ENCODE data around the gene HECW1.
"Not testable (repeated sequence)": the region's sequence is repeated elsewhere in the genome, so short reads cannot be mapped to it uniquely, and the experiment has no call there.

HECW1 gene

DNA sequence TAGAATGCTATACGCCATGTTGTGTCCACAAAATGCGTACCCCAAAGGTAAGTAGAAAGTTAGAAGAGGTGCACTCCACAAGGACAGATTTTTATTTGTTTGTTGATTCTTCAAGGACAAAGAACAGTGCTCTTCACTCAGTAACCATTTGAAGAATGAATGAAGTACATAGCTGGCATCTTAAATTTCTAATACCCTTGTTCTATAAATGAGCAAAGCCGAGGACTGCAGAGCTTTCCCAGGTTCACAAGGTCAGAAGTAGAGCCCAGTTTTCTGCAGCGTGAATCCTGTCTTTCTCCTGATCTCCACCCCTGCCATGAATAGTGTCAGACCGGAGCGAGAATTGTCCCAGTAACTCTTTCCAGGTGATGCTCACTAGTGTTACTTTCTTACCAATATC lies 9.5 kb downstream of the HECW1 start:
- no peak for ATAC-seq
- no peak overlapping the region for H3K4me3 Mint-ChIP-seq
- no peak overlapping the region for H3K27ac Mint-ChIP-seq
- peaks cover 7% of the 10 kb centered on the region for H3K27me3 Mint-ChIP-seq
- H3K36me3 Mint-ChIP-seq: no peaks in the 10 kb centered on the region
- no peaks in the 10 kb centered on the region for H3K9me3 Mint-ChIP-seq
- no peaks in the 10 kb centered on the region for H3K4me1 Mint-ChIP-seq

DNA sequence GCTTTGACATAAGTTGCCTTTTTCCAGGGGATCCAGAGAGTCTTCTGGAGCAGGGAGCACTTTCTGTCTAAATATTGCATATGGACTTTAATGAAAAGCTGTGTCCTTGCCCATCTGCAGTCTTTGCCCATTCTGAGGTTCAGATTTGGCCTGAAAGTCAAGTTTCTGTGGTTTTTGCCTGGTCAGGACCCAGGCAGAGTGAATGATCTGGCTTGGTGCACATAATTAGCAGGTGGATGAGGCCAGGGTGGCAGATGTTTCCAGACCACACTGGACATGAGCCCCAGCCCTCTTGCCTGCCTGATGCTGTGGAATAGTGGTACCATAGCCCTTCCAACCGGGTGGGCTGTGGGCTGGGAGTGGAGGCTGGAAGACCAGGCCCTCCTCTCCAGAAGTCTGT lies 11.0 kb downstream of the HECW1 start:
- H3K27ac Mint-ChIP-seq: no peak overlapping the region
- no peaks in the 10 kb centered on the region for H3K27me3 Mint-ChIP-seq
- no peaks in the 10 kb centered on the region for H3K9me3 Mint-ChIP-seq
- no peaks in the 10 kb centered on the region for H3K36me3 Mint-ChIP-seq
- H3K4me1 Mint-ChIP-seq: no peaks in the 10 kb centered on the region
- no peak for ATAC-seq
- no peak overlapping the region for H3K4me3 Mint-ChIP-seq

DNA sequence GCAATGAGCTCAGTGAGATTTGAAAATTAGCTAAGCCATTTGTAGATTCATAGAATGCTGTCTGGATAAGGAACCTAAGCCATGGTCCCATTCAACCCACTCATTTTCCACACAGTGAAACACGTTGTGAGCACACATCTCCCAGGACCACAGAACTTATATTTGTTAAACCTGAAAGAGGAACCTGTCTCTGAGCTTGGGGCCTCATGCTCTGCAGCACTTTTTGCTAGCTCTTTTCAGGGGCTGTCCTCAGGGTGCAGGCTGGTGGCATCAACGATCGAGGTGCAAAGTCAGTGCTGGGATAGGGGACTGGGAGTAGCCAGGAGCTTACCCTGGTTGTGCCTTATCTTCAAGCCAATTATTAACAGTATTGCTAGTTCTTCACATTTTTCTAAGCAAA lies 11.9 kb downstream of the HECW1 start:
- peak; percentile 11 for ATAC-seq
- H3K27me3 Mint-ChIP-seq: no peaks in the 10 kb centered on the region
- H3K9me3 Mint-ChIP-seq: no peaks in the 10 kb centered on the region
- H3K36me3 Mint-ChIP-seq: no peaks in the 10 kb centered on the region
- H3K4me1 Mint-ChIP-seq: no peaks in the 10 kb centered on the region
- H3K27ac Mint-ChIP-seq: no peak overlapping the region
- H3K4me3 Mint-ChIP-seq: no peak overlapping the region

DNA sequence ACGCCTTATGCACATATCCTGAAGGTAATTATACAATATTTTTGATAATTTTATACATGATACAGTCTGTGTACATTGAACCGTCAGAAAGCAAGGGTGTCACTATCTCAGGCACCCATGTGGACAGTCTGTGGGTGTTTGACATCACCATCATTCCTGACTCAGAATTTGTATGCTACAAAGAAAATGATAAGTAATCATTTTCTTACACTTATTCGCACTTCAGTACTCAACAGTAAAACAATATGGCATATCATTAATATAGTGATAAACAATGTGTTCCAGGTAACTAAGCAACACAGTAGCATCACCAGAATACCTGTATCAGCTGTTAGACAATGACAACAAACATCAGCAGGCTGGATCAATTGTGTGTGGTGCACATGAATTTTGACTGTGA lies 17.9 kb downstream of the HECW1 start:
- no peaks in the 10 kb centered on the region for H3K9me3 Mint-ChIP-seq
- H3K27ac Mint-ChIP-seq: no peak overlapping the region
- no peaks in the 10 kb centered on the region for H3K36me3 Mint-ChIP-seq
- ATAC-seq: no peak
- peaks cover 9% of the 10 kb centered on the region for H3K27me3 Mint-ChIP-seq
- H3K4me1 Mint-ChIP-seq: no peaks in the 10 kb centered on the region
- H3K4me3 Mint-ChIP-seq: no peak overlapping the region

DNA sequence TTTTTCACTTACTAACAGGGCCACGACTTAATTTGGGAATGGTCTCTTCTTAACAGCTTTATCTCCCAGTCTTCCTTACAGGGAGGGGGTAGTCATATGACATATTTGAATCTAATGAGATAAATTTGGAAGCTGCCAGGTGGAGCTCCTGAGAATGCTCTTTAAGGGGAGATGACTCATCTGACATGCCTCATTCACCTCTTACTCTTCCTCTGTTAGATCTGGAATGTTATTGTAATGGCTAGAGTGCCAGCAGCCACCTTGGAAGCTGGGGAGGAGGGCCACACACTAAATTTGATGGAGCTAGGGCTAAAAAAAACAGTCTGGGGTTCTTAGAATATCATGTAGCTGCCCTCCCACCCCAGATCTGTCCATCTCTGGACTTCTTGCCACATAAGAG lies 22.7 kb downstream of the HECW1 start:
- Mint-ChIP-seq H3K9me3 (no peaks in the 10 kb centered on the region), H3K27ac (no peak overlapping the region), H3K36me3 (no peaks in the 10 kb centered on the region), H3K4me1 (no peaks in the 10 kb centered on the region), H3K4me3 (no peak overlapping the region), H3K27me3 (peaks cover 27% of the 10 kb centered on the region)
- ATAC-seq: no peak

DNA sequence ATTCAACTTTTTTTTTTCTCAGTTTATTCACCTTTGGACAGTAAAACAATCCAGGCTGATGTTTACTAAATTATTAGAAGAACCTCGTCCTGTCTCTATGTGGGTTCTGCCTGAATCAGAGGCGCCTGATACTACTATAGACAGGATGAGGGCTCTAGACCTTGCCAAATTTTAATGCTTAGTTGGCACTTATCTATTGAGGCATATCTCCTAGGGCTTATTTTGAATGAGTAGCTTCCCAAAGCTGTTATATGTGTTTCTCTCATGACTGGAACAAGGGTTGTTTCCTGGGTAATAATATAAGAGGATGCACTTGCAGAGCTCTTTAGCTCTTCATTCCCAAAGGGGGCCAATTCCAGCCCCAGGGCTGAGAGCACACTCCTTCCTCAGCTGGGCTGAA lies 23.6 kb downstream of the HECW1 start:
- H3K36me3 Mint-ChIP-seq: no peaks in the 10 kb centered on the region
- ATAC-seq: no peak
- H3K27ac Mint-ChIP-seq: no peak overlapping the region
- H3K4me3 Mint-ChIP-seq: no peak overlapping the region
- H3K9me3 Mint-ChIP-seq: no peaks in the 10 kb centered on the region
- H3K27me3 Mint-ChIP-seq: peaks cover 37% of the 10 kb centered on the region
- H3K4me1 Mint-ChIP-seq: no peaks in the 10 kb centered on the region

DNA sequence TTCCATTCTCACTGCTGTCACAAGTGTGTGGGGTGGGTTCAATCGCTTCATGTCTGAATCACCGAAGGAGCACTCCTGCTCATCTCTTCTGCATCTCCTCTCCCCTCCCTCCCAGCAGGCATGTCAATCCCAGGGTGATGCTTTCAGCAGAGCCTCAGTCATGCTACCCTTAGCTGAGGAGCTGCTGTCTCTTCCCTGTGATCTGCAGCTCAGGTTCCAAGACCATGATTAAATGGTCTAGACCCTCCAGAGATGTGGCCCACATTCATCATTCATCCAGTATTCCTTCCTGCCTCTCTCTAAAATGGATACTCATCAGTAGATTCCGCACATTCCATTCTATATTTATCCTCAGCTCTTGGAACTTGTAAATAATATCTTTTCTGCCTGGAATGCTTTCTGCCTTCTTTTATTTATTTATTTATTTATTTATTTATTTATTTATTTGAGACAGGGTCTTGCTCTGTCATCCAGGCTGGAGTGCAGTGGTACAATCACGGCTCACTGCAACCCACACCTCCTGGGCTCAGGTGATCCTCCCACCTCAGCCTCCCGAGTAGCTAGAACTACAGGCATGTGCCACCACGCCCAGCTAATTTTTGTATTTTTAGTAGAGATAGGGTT lies 24.8 kb downstream of the HECW1 start:
- H3K4me1 Mint-ChIP-seq, H3K27ac Mint-ChIP-seq, H3K9me3 Mint-ChIP-seq, H3K4me3 Mint-ChIP-seq, ATAC-seq, H3K36me3 Mint-ChIP-seq: not testable (repeated sequence)
- peaks cover 38% of the 10 kb centered on the region for H3K27me3 Mint-ChIP-seq

DNA sequence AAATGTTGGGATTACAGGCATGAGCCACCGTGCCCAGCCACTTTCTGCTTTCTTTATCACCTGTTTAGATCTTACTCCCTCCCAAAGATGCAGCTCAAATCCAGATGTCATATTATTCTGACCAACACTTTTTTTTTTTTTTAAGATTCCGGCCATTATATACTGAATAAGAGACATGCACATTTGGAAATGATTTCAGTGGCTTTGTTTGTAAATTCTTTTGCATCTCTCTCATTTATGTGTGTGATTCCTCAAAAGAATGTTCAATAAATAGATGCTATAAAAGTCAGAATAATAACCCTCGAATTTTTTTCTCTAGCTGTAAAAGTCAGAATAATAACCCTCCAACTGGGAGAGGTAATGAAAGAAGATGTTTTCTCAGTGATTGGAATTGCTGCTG lies 25.4 kb downstream of the HECW1 start:
- H3K27ac Mint-ChIP-seq: no peak overlapping the region
- no peaks in the 10 kb centered on the region for H3K36me3 Mint-ChIP-seq
- no peak for ATAC-seq
- H3K9me3 Mint-ChIP-seq: no peaks in the 10 kb centered on the region
- H3K4me3 Mint-ChIP-seq: no peak overlapping the region
- no peaks in the 10 kb centered on the region for H3K4me1 Mint-ChIP-seq
- peaks cover 38% of the 10 kb centered on the region for H3K27me3 Mint-ChIP-seq

DNA sequence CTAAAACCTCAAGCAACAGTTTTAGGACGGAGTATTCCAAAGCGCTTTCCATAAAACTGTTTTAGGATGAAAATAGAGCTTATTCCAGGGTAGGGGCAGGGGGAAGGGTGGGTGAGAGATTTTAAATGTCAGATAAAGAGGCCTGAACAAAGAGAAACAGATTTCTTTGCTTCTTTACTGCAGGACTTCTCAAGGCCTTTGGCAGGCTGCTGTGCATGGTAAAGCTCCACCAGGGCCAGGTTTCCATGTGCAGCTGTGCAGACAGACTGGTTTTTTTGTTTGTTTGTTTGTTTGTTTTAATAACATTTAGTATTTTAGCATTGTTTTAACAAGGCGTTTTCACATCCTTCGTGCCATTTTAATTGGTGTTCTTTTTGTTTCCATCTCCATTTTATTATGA lies 26.3 kb downstream of the HECW1 start:
- Mint-ChIP-seq H3K36me3 (no peaks in the 10 kb centered on the region), H3K27me3 (peaks cover 31% of the 10 kb centered on the region), H3K9me3 (no peaks in the 10 kb centered on the region), H3K4me3 (no peak overlapping the region), H3K4me1 (no peaks in the 10 kb centered on the region), H3K27ac (no peak overlapping the region)
- ATAC-seq: no peak

DNA sequence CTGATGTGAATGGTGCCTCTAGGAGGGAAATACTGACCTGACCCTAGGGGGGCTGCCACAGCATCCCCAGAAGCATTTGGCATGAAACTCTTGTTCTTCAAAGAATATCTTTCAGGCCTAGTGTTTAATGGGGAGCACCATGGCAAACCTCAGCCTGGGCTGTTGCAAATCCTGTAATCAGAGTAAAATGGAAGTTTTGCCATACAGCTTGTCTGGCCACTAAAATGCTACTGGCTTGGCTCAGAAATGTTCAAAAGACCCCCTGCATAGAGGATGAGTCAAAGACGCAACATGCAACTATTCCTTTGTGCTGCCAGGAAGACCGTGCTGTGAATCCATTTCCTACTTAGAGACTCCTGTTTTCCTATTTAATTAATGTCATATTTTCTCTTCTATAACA lies 26.7 kb downstream of the HECW1 start:
- Mint-ChIP-seq H3K27me3 (peaks cover 29% of the 10 kb centered on the region), H3K4me3 (no peak overlapping the region), H3K27ac (no peak overlapping the region), H3K4me1 (no peaks in the 10 kb centered on the region), H3K9me3 (no peaks in the 10 kb centered on the region), H3K36me3 (no peaks in the 10 kb centered on the region)
- ATAC-seq: no peak

DNA sequence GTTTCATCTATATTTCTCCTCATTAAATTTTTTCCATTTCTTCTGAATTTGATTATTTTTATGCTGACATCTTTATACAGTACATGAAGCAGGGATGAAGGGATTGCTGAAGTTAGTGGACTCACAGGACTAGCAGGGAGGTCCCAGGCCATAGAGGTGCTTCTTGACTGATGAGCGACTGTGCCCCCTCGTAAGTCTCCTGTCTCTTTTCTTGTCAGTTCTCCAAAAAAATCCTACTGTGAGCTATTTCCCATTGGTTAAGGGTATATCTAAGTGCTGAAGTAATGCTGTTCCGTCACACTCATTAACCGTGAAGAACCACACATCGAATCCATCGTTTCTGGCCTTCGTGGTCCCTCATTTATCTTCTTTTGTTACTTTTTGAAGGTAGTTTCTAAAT lies 27.7 kb downstream of the HECW1 start:
- Mint-ChIP-seq H3K27ac (no peak overlapping the region), H3K9me3 (no peaks in the 10 kb centered on the region), H3K36me3 (no peaks in the 10 kb centered on the region), H3K27me3 (peaks cover 29% of the 10 kb centered on the region), H3K4me3 (no peak overlapping the region), H3K4me1 (no peaks in the 10 kb centered on the region)
- no peak for ATAC-seq

DNA sequence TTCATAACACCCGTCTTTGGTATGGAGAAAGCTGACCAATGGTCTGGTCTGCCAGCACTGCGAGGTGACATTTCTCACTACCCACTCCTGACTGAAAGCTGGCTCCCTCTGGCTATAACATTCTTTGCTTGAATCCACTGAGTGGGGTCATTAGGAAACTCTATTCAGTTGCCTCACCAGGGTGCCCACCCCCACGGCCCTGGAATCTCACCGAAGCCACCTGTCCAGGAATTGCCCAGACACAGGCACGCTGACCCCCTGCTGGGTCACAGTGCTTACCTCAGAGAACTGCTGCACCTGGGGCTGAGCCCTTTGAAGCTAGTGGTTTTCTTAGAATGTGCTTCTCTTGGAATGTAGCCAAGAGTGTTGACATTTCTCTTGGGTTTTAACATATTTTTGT lies 28.6 kb downstream of the HECW1 start:
- no peaks in the 10 kb centered on the region for H3K4me1 Mint-ChIP-seq
- H3K36me3 Mint-ChIP-seq: no peaks in the 10 kb centered on the region
- peaks cover 30% of the 10 kb centered on the region for H3K27me3 Mint-ChIP-seq
- ATAC-seq: no peak
- H3K27ac Mint-ChIP-seq: no peak overlapping the region
- no peaks in the 10 kb centered on the region for H3K9me3 Mint-ChIP-seq
- H3K4me3 Mint-ChIP-seq: no peak overlapping the region

DNA sequence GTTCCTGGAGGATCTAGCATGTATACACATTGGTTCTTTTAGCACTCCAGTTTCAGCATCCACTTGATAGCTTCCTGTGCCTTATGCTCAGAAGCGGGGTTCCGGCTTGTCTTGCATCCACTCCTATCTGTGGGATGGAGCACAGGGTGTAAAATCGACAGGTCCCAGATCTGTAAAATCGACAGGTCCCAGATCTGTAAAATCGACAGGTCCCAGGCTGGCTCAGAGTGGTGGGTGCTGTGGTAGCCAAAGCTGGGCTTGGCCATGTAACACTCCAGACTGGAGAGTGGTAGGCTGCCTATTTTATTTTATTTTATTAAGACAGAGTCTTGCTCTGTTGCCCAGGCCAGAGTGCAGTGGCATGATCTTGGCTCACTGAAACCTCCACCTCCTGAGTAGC lies 30.3 kb downstream of the HECW1 start:
- Mint-ChIP-seq H3K27ac (no peak overlapping the region), H3K4me1 (no peaks in the 10 kb centered on the region), H3K9me3 (no peaks in the 10 kb centered on the region), H3K27me3 (peaks cover 40% of the 10 kb centered on the region), H3K36me3 (no peaks in the 10 kb centered on the region), H3K4me3 (no peak overlapping the region)
- no peak for ATAC-seq

DNA sequence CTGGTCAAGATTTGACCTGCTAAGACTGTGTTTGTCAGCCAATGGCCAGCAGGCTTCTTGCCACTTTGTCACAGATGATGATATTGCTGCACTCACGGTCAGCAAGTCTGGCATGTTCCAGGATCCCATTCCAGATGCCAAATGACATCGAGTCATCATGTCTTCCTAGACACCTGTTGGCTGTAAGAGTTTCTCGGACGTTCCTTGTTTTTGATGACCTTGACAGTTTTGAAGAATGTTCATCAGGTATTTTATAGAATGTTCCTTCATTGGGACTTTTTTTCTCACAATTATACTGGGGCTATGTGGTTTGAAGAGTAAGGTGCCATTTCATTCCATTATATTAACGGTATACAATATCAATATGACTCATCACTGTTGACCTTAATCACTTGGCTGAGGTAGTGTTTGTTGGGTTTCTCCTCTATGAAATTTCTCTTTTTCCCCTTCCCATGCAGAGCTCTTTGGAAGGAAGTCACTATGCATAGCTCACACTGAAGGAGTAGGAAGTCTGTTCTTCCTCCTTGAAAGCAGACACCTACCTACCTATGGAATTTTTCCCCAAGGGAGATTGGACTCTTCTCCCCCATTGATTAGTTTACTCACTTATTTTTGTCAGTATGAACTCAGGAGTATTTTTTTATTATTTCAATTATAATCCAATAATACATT lies 31.6 kb downstream of the HECW1 start:
- Mint-ChIP-seq H3K36me3 (no peaks in the 10 kb centered on the region), H3K27ac (no peak overlapping the region)
- ATAC-seq: no peak

DNA sequence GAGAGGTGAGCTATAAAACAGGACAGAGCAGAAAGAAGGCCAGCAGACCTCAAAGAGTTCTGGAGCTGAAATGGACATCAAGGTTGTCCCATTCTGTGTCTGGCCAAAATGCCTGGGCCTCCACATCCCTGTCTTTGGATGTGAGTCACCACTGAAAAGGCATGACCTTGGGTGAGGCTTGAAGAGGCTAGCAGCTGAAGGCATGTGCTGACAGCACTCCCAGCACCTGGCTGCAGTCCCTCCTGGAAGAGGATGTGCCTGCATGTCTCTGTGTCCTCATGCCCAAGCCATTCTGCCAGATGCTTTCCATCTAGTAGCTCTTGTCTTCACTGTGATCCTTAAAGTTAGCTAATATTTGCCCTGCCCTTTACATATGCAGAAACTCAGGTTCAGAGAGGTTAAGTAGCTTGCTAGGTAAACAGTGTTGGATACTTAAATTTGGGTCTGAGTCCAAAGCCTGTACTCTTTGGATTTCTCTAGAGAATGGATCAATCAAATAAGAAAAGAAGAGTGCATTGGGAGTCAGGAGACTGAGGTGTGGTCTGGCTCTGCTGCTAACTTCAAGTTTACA lies 35.8 kb downstream of the HECW1 start:
- Mint-ChIP-seq H3K27me3 (peaks cover 33% of the 10 kb centered on the region), H3K27ac (no peak overlapping the region), H3K36me3 (no peaks in the 10 kb centered on the region), H3K9me3 (no peaks in the 10 kb centered on the region), H3K4me1 (no peaks in the 10 kb centered on the region), H3K4me3 (no peak overlapping the region)
- peak; percentile 31 for ATAC-seq

More for the DNA sequence above, 31.6 kb downstream of the HECW1 start:
- Mint-ChIP-seq H3K4me1 (no peaks in the 10 kb centered on the region), H3K27me3 (peaks cover 44% of the 10 kb centered on the region), H3K4me3 (no peak overlapping the region), H3K9me3 (no peaks in the 10 kb centered on the region)

DNA sequence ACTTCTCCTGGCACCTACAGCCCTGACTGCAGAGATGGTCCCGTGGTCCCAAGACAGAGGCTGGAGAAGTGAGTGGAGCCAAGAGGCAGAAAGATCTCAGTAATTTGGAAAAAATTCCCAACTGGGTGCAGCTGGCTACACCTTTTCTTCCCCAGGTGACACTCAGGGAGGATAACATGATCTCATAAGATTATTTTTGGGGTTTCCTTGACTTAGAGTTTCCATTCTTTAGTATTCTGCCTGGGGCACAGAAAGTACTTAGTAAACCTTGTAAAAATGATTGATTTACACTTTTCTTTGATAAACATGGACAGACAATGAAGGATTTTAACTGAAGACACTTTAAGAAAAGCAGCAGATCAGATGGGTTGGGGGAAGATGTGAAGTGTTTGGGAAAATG lies 38.6 kb downstream of the HECW1 start:
- ATAC-seq: no peak
- Mint-ChIP-seq H3K36me3 (no peaks in the 10 kb centered on the region), H3K4me1 (no peaks in the 10 kb centered on the region), H3K27me3 (peaks cover 33% of the 10 kb centered on the region), H3K27ac (no peak overlapping the region), H3K4me3 (no peak overlapping the region), H3K9me3 (no peaks in the 10 kb centered on the region)
